ENCODE results near the gene SNX20. TPM values are rescaled to one million over a fixed set of nuclear protein-coding genes. Genes with fewer than 3 reads are reported as not detected.

SNX20 gene
- total RNA-seq, 1 experiment from 2014 or later = 0.10 TPM

GRCh38 chr16:50678531-50678930, 2.6 kb downstream of the SNX20 start:
- ChIA-PET POLR2A (no interaction called here), CTCF (no interaction called here)
- no peaks in the 10 kb centered on the region for H3K36me3 ChIP-seq (ENCODE audit: control insufficient read depth, insufficient read depth, low read length)
- DNase-seq (ENCODE audit: low read depth, low spot score) = no peak
- H3K27ac ChIP-seq (ENCODE audit: low read length) = no peak overlapping the region
- H3K4me3 ChIP-seq (ENCODE audit: low read depth in 2 of 2, low read length in 2 of 2) = no peak overlapping the region
- ATAC-seq = no peak
- intact Hi-C loops (cut with micrococcal nuclease; ENCODE audit: unreplicated experiment) (no loop called here), in situ Hi-C loops (cut with HindIII; ENCODE audit: low pct_unique_long_range_greater_than_20kb, low sequenced_read_pairs) (no loop called here)
- no peaks in the 10 kb centered on the region for H3K4me1 ChIP-seq (ENCODE audit: control insufficient read depth, insufficient read depth, low read length)
- TF ChIP-seq TCF7L2 (IDR thresholded peaks at IDR 0.05; ENCODE audit: low read depth, low read length) (no peak), SIN3A (IDR thresholded peaks at IDR 0.05; ENCODE audit: borderline replicate concordance, insufficient read depth, low read depth, low read length) (no peak), REST (IDR thresholded peaks at IDR 0.05; ENCODE audit: insufficient read depth in 1 of 2, low read depth in 2 of 2, low read length in 1 of 2) (no peak), CTCF (IDR thresholded peaks at IDR 0.05) (no peak), POLR2AphosphoS5 (IDR thresholded peaks at IDR 0.05; ENCODE audit: low read depth, low read length) (no peak)
- H3K27me3 ChIP-seq (ENCODE audit: control insufficient read depth, insufficient read depth, low read length) = no peaks in the 10 kb centered on the region
- no peaks in the 10 kb centered on the region for H3K9me3 ChIP-seq (ENCODE audit: control insufficient read depth, insufficient read depth, low read depth, low read length)
- no TSS peak for BruUV-seq (replicated peaks)

DNA sequence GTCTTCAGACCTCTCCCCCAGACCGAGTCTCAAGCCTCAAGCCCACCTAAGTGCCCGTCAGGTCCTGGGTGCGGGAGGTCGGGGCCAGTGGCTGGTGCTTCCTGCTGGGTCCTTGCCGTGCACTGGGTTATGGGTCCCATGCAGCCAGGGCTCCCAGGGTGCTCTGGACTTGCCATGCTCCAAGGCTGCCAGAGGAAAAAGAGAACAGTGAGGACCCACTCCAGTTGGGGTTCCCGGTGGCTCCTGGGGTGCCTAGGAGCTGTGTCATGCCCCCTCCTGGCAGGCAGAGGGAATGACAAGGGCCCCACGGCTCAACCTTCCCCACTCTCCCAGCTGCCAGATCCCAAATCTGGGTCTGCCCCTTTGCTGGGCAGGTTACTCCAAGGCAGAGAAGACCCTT, 3.8 kb downstream of the SNX20 start:
- H3K9me3 ChIP-seq (ENCODE audit: control insufficient read depth, insufficient read depth, low read depth, low read length) = no peaks in the 10 kb centered on the region
- no peaks in the 10 kb centered on the region for H3K27me3 ChIP-seq (ENCODE audit: control insufficient read depth, insufficient read depth, low read length)
- H3K36me3 ChIP-seq (ENCODE audit: control insufficient read depth, insufficient read depth, low read length) = no peaks in the 10 kb centered on the region
- no peaks in the 10 kb centered on the region for H3K4me1 ChIP-seq (ENCODE audit: control insufficient read depth, insufficient read depth, low read length)
- DNase-seq (ENCODE audit: low read depth, low spot score) (no peak), ATAC-seq (no peak)
- POLR2A ChIA-PET = no interaction called here
- H3K27ac ChIP-seq (ENCODE audit: low read length) = no peak overlapping the region
- CTCF ChIA-PET = no interaction called here
- in situ Hi-C loops (cut with HindIII; ENCODE audit: low pct_unique_long_range_greater_than_20kb, low sequenced_read_pairs) (no loop called here), intact Hi-C loops (cut with micrococcal nuclease; ENCODE audit: unreplicated experiment) (no loop called here)
- no peak overlapping the region for H3K4me3 ChIP-seq (ENCODE audit: low read depth in 2 of 2, low read length in 2 of 2)
- no peak for TF ChIP-seq TCF7L2 (IDR thresholded peaks at IDR 0.05; ENCODE audit: low read depth, low read length)
- TF ChIP-seq CTCF (IDR thresholded peaks at IDR 0.05) = peak; percentile 65
- TF ChIP-seq POLR2AphosphoS5 (IDR thresholded peaks at IDR 0.05; ENCODE audit: low read depth, low read length) = no peak
- no TSS peak for BruUV-seq (replicated peaks)
